PC-3 (cell line): ENCODE results near the gene IL17RA. TPM values are rescaled to one million over a fixed set of nuclear protein-coding genes. Genes with fewer than 3 reads are reported as not detected.

Experiments used
- ATAC-seq: fragments of 200-7000 bp; cut with Tn5 transposase; 2 replicates; pipeline ENCODE4 v1.9.1; 2020; ENCODE audit warnings: mild to moderate bottlenecking, moderate library complexity
- BruUV-seq: library from RNA; stranded (reverse); fragments of 400-500 nt; replicated peaks from 2 replicates; lab custom pipeline; 2021; lab: Mats Ljungman, UMichigan
- CTCF ChIA-PET: fragments of 300-600 bp; sonication (Branson Sonifier 250); formaldehyde crosslinking; loops from one replicate; lab custom pipeline; 2022; ENCODE audit warnings: antibody characterized with exemption; lab: Charles Lee
- POLR2A ChIA-PET: fragments of 300-600 bp; sonication (Branson Sonifier 250); formaldehyde crosslinking; loops from one replicate; lab custom pipeline; 2022; ENCODE audit warnings: antibody characterized with exemption; ENCODE audit not compliant: unreplicated experiment; lab: Charles Lee
- DNase-seq: peaks from one replicate; pipeline ENCODE4 v3.0.0-alpha.2; 2015
- H2AFZ ChIP-seq: fragments of 300-600 bp; sonication (generic); 2 replicates; pipeline ENCODE4 v1.6.0; 2016; ENCODE audit warnings: antibody characterized with exemption, low read length
- H3F3A ChIP-seq: fragments of 300-600 bp; sonication (generic); one replicate; pipeline ENCODE4 v1.6.0; 2017; ENCODE audit warnings: antibody characterized with exemption, low read length, control low read depth, mild to moderate bottlenecking; ENCODE audit not compliant: unreplicated experiment
- H3K27ac ChIP-seq: fragments of 300-600 bp; sonication (generic); 2 replicates; pipeline ENCODE4 v1.5.1; 2016; ENCODE audit warnings: mild to moderate bottlenecking, low read length
- H3K27me3 ChIP-seq: fragments of 300-600 bp; sonication (generic); 2 replicates; pipeline ENCODE4 v1.6.1; 2016; ENCODE audit warnings: low read length, mixed read lengths
- H3K36me3 ChIP-seq: fragments of 300-600 bp; sonication (generic); 2 replicates; pipeline ENCODE4 v1.6.1; 2016; ENCODE audit warnings: low read depth, mixed run types, low read length, mixed read lengths
- H3K4me1 ChIP-seq: fragments of 300-600 bp; sonication (generic); 2 replicates; pipeline ENCODE4 v1.5.1; 2016; ENCODE audit warnings: low read length; ENCODE audit not compliant: insufficient read depth
- H3K4me2 ChIP-seq: fragments of 300-600 bp; sonication (generic); 2 replicates; pipeline ENCODE4 v1.6.0; 2016; ENCODE audit warnings: low read length
- H3K4me3 ChIP-seq: fragments of 300-600 bp; sonication (generic); 2 replicates; pipeline ENCODE4 v1.5.1; 2016; ENCODE audit warnings: mild to moderate bottlenecking, low read length, mixed read lengths
- H3K79me2 ChIP-seq: fragments of 300-600 bp; sonication (generic); 2 replicates; pipeline ENCODE4 v1.6.1; 2017; ENCODE audit warnings: low read length, mixed read lengths
- H3K9ac ChIP-seq: fragments of 300-600 bp; sonication (generic); 2 replicates; pipeline ENCODE4 v1.6.0; 2016; ENCODE audit warnings: mild to moderate bottlenecking, low read length
- H3K9me2 ChIP-seq: fragments of 300-600 bp; sonication (generic); replicated peaks from 2 replicates; pipeline ENCODE4 v1.6.1; 2016; ENCODE audit warnings: mixed run types, low read length, mixed read lengths
- H3K9me3 ChIP-seq: fragments of 300-600 bp; sonication (generic); 2 replicates; pipeline ENCODE4 v1.6.1; 2016; ENCODE audit warnings: low read length, mixed read lengths
- H4K20me1 ChIP-seq: fragments of 300-600 bp; sonication (generic); 2 replicates; pipeline ENCODE4 v1.6.1; 2016; ENCODE audit warnings: low read length, mixed read lengths
- EZH2 ChIP-seq: fragments of 300-600 bp; sonication (generic); IDR thresholded peaks from one replicate; pipeline ENCODE4 v1.6.1; 2017; ENCODE audit warnings: antibody characterized with exemption, mild to moderate bottlenecking, low read length; ENCODE audit not compliant: unreplicated experiment
- EZH2phosphoT487 ChIP-seq: fragments of 300-600 bp; sonication (generic); IDR thresholded peaks from 2 replicates; pipeline ENCODE4 v1.6.1; 2018; ENCODE audit warnings: mild to moderate bottlenecking, antibody characterized with exemption, low read length, borderline replicate concordance
- intact Hi-C: fragments of 100-400 bp; cut with micrococcal nuclease; formaldehyde crosslinking; loops from 2 replicates; pipeline ENCODE4 v1.9.0; 2023
- total RNA-seq: library from RNA; depleted of rRNA; stranded (reverse); fragments of >200 nt; gene quantifications from 2 replicates; pipeline ENCODE4 v1.2.3, GENCODE V29; 2014
- TF ChIP-seq, protein P1 (sequence below): fragments of 300-600 bp; sonication (generic); conservative IDR thresholded peaks from 2 replicates; pipeline ENCODE4 v1.5.1; 2017; ENCODE audit warnings: antibody characterized with exemption, low read depth, mild to moderate bottlenecking, low read length

The IL17RA gene
- total RNA-seq, 1 experiment from 2014 or later, result 5.9 TPM

GRCh38 chr22:17097062-17097461, 12.3 kb downstream of the IL17RA start:
- no TSS peak for BruUV-seq
- POLR2A ChIA-PET, result no interaction called here
- no peaks in the 10 kb centered on the region for H3K36me3 ChIP-seq
- no peak overlapping the region for H3K4me2 ChIP-seq
- no peak overlapping the region for H3K27ac ChIP-seq
- intact Hi-C loops, result no loop called here
- no peak overlapping the region for H3K4me3 ChIP-seq
- H3K4me1 ChIP-seq, result no peaks in the 10 kb centered on the region
- CTCF ChIA-PET, result no interaction called here
- 0 out of 2 replicates have a peak, but pooled peaks cover 3% of the 10 kb centered on the region for H4K20me1 ChIP-seq
- no peaks in the 10 kb centered on the region for H3K27me3 ChIP-seq
- no peak overlapping the region for H3K9ac ChIP-seq
- H3F3A ChIP-seq, result no peaks in the 10 kb centered on the region
- no peaks in the 10 kb centered on the region for H3K9me2 ChIP-seq
- ATAC-seq (no peak), DNase-seq (no peak)
- TF ChIP-seq EZH2 (no peak), EZH2phosphoT487 (no peak)
- TF ChIP-seq, protein P1, sequence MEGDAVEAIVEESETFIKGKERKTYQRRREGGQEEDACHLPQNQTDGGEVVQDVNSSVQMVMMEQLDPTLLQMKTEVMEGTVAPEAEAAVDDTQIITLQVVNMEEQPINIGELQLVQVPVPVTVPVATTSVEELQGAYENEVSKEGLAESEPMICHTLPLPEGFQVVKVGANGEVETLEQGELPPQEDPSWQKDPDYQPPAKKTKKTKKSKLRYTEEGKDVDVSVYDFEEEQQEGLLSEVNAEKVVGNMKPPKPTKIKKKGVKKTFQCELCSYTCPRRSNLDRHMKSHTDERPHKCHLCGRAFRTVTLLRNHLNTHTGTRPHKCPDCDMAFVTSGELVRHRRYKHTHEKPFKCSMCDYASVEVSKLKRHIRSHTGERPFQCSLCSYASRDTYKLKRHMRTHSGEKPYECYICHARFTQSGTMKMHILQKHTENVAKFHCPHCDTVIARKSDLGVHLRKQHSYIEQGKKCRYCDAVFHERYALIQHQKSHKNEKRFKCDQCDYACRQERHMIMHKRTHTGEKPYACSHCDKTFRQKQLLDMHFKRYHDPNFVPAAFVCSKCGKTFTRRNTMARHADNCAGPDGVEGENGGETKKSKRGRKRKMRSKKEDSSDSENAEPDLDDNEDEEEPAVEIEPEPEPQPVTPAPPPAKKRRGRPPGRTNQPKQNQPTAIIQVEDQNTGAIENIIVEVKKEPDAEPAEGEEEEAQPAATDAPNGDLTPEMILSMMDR, result no peak
- no peaks in the 10 kb centered on the region for H3K9me3 ChIP-seq
- no peak overlapping the region for H2AFZ ChIP-seq
- 0 out of 2 replicates have a peak, but pooled peaks cover under 1% of the 10 kb centered on the region for H3K79me2 ChIP-seq

DNA sequence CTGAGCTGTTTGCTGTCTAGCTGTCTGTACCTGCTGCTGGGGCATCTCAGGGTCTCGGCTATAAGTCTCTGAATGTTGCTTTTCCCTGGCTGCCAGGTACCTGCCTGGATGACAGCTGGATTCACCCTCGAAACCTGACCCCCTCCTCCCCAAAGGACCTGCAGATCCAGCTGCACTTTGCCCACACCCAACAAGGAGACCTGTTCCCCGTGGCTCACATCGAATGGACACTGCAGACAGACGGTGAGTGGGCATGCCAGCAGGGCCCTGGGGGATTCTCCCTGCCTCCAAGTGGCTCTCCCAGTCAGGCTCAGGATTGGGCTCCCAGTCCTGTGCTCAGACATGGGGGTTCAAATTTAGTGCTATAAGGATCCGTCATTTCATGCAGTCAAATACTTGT, 12.9 kb downstream of the IL17RA start:
- no peak overlapping the region for H3K27ac ChIP-seq
- H3K4me3 ChIP-seq, result no peak overlapping the region
- intact Hi-C loops, result no loop called here
- H4K20me1 ChIP-seq, result no peaks in the 10 kb centered on the region
- no peaks in the 10 kb centered on the region for H3K27me3 ChIP-seq
- ChIA-PET CTCF (no interaction called here), POLR2A (no interaction called here)
- TF ChIP-seq EZH2, result no peak
- TF ChIP-seq, protein P1, result no peak
- no peak for TF ChIP-seq EZH2phosphoT487
- no peak overlapping the region for H3K9ac ChIP-seq
- H3K4me1 ChIP-seq, result no peaks in the 10 kb centered on the region
- no peak for DNase-seq
- H3K9me3 ChIP-seq, result no peaks in the 10 kb centered on the region
- no peak overlapping the region for H3K4me2 ChIP-seq
- no peaks in the 10 kb centered on the region for H3K36me3 ChIP-seq
- no peaks in the 10 kb centered on the region for H3K79me2 ChIP-seq
- BruUV-seq, result no TSS peak
- no peaks in the 10 kb centered on the region for H3F3A ChIP-seq
- no peaks in the 10 kb centered on the region for H3K9me2 ChIP-seq
- no peak for ATAC-seq
- no peak overlapping the region for H2AFZ ChIP-seq

GRCh38 chr22:17098379-17098819, 13.6 kb downstream of the IL17RA start:
- ChIA-PET POLR2A (no interaction called here), CTCF (no interaction called here)
- Histone ChIP-seq H3K27me3 (no peaks in the 10 kb centered on the region), H3K27ac (no peak overlapping the region), H3F3A (no peaks in the 10 kb centered on the region), H3K79me2 (no peaks in the 10 kb centered on the region), H3K4me3 (no peak overlapping the region), H3K36me3 (no peaks in the 10 kb centered on the region), H3K4me2 (no peak overlapping the region), H3K9me2 (no peaks in the 10 kb centered on the region), H2AFZ (no peak overlapping the region), H3K4me1 (no peaks in the 10 kb centered on the region), H4K20me1 (no peaks in the 10 kb centered on the region), H3K9ac (no peak overlapping the region), H3K9me3 (no peaks in the 10 kb centered on the region)
- TF ChIP-seq EZH2 (no peak), EZH2phosphoT487 (no peak)
- TF ChIP-seq, protein P1, result no peak
- intact Hi-C loops, result no loop called here
- ATAC-seq (no peak), DNase-seq (no peak)
- no TSS peak for BruUV-seq
